Liver (tissue), 9 donors: Measurements from ENCODE around the gene GLRA3. TPM values are rescaled to one million over a fixed set of nuclear protein-coding genes. Genes with fewer than 3 reads are reported as not detected.

ENCODE experiments used
- DNase-seq: peaks from one replicate; pipeline ENCODE4 v3.0.0-alpha.2; 2017; ENCODE audit warnings: low spot score
- H3K27ac ChIP-seq, 2 donors: one replicate each; pipeline ENCODE4 v1.7.0; 2013; ENCODE audit warnings: inconsistent platforms in 2 of 2, low read length in 2 of 2, control low read depth in 1 of 2, low read depth in 1 of 2, mild to moderate bottlenecking in 1 of 2
- H3K27me3 ChIP-seq, 4 donors: one replicate each; pipeline versions ENCODE4 v1.6.1 to v1.7.0; 2013; ENCODE audit warnings: low read length in 3 of 4, inconsistent platforms in 1 of 4, mild to moderate bottlenecking in 1 of 4, moderate library complexity in 1 of 4; ENCODE audit not compliant: control insufficient read depth in 4 of 4, insufficient read depth in 4 of 4
- H3K36me3 ChIP-seq, 4 donors: one replicate each; pipeline versions ENCODE4 v1.6.1 to v1.7.0; 2013; ENCODE audit warnings: low read length in 3 of 4, mild to moderate bottlenecking in 3 of 4, low read depth in 1 of 4, moderate library complexity in 1 of 4; ENCODE audit not compliant: control insufficient read depth in 4 of 4, insufficient read depth in 3 of 4
- H3K4me1 ChIP-seq, 4 donors: one replicate each; pipeline versions ENCODE4 v1.6.1 to v1.7.0; 2013; ENCODE audit warnings: low read length in 3 of 4, mild to moderate bottlenecking in 3 of 4, moderate library complexity in 1 of 4; ENCODE audit not compliant: control insufficient read depth in 4 of 4, insufficient read depth in 4 of 4
- H3K4me3 ChIP-seq, 3 donors: one replicate each; pipeline versions ENCODE4 v1.6.1 to v1.7.0; 2013; ENCODE audit warnings: low read length in 3 of 3, control low read depth in 1 of 3, low read depth in 1 of 3, mild to moderate bottlenecking in 1 of 3
- H3K9ac ChIP-seq, 2 donors: one replicate each; pipeline ENCODE4 v1.7.0; 2013; ENCODE audit warnings: low read length in 2 of 2, mild to moderate bottlenecking in 2 of 2, moderate library complexity in 2 of 2, control low read depth in 1 of 2, low read depth in 1 of 2
- H3K9me3 ChIP-seq, 4 donors: one replicate each; pipeline versions ENCODE4 v1.6.1 to v1.7.0; 2013; ENCODE audit warnings: low read length in 3 of 4; ENCODE audit not compliant: control insufficient read depth in 4 of 4
- EGR1 ChIP-seq, 2 donors: IDR thresholded peaks; 2 replicates each; pipeline ENCODE4 v1.6.1; 2016 to 2018; ENCODE audit warnings: antibody characterized with exemption in 2 of 2, low read depth in 2 of 2
- FOXA1 ChIP-seq: IDR thresholded peaks from 2 replicates; pipeline ENCODE4 v1.6.1; 2016; ENCODE audit warnings: antibody characterized with exemption
- FOXA2 ChIP-seq: IDR thresholded peaks from 2 replicates; pipeline ENCODE4 v1.6.1; 2016; ENCODE audit warnings: antibody characterized with exemption
- GABPA ChIP-seq, 2 donors: IDR thresholded peaks in 1 of 2; conservative IDR thresholded peaks in 1 of 2; 2 replicates each; pipeline ENCODE4 v1.6.1; 2016; ENCODE audit warnings: antibody characterized with exemption in 2 of 2, mild to moderate bottlenecking in 1 of 2, moderate library complexity in 1 of 2
- JUND ChIP-seq, 2 donors: IDR thresholded peaks; 2 replicates each; pipeline ENCODE4 v1.6.1; 2016; ENCODE audit warnings: antibody characterized with exemption in 2 of 2
- MAX ChIP-seq: IDR thresholded peaks from 2 replicates; pipeline ENCODE4 v1.6.1; 2016; ENCODE audit warnings: antibody characterized with exemption
- NR2F2 ChIP-seq: IDR thresholded peaks from 2 replicates; pipeline ENCODE4 v1.6.1; 2016; ENCODE audit warnings: antibody characterized with exemption
- RXRA ChIP-seq, 2 donors: IDR thresholded peaks; 2 replicates each; pipeline ENCODE4 v1.6.1; 2017 to 2018; ENCODE audit warnings: antibody characterized with exemption in 2 of 2, mild to moderate bottlenecking in 1 of 2
- SP1 ChIP-seq: IDR thresholded peaks from 2 replicates; pipeline ENCODE4 v1.6.1; 2018; ENCODE audit warnings: antibody characterized with exemption, mild to moderate bottlenecking
- TAF1 ChIP-seq: conservative IDR thresholded peaks from 2 replicates; pipeline ENCODE4 v1.6.1; 2016; ENCODE audit warnings: antibody characterized with exemption, mild to moderate bottlenecking
- YY1 ChIP-seq: IDR thresholded peaks from 2 replicates; pipeline ENCODE4 v1.6.1; 2016; ENCODE audit warnings: antibody characterized with exemption, mild to moderate bottlenecking
- WGBS: extraction: QIAGEN DNeasy Blood & Tissue Kit; methylation state at CpG from one replicate; pipeline ENCODE4 v1.1.7; 2013; 5-methylcytosine and 5-hydroxymethylcytosine counted together
- polyA plus RNA-seq, 2 donors: library from polyadenylated mRNA; stranded (reverse) in 1 of 2; unstranded in 1 of 2; fragments of 200-250 nt in 1 of 2; fragments of >200 nt in 1 of 2; fragmentation: Nextera tagmentation in 1 of 2; extraction: Ambion mirVana in 1 of 2; gene quantifications; one replicate each; pipeline versions ENCODE4 v1.2.1 to v1.2.3, GENCODE V29; 2013 to 2015
- total RNA-seq, 2 donors: library from RNA; depleted of rRNA; stranded (reverse); fragments of >200 nt; gene quantifications; one replicate each; pipeline ENCODE4 v1.2.3, GENCODE V29; 2014
- TF ChIP-seq, protein P1 (sequence below): IDR thresholded peaks from 2 replicates; pipeline ENCODE4 v1.6.1; 2016; ENCODE audit warnings: antibody characterized with exemption, mild to moderate bottlenecking
- TF ChIP-seq, protein P2 (sequence below): fragments of 150-350 bp; IDR thresholded peaks from 2 replicates; pipeline ENCODE4 v1.5.1; 2017; ENCODE audit warnings: improper control_type of control experiment, low read depth, low read length; ENCODE audit not compliant: missing input control
- TF ChIP-seq, protein P3 (sequence below): IDR thresholded peaks from 2 replicates; pipeline ENCODE4 v1.6.1; 2016; ENCODE audit warnings: antibody characterized with exemption
- TF ChIP-seq, protein P4 (sequence below): IDR thresholded peaks from 2 replicates; pipeline ENCODE4 v1.6.1; 2016; ENCODE audit warnings: antibody characterized with exemption
- donor health status: healthy.
- donor health status: healthy.
- donor health status: healthy.
- donor health status: healthy.
- donor health status: healthy.

GLRA3 gene
- total and polyA plus RNA-seq, 4 donors = not detected

DNA sequence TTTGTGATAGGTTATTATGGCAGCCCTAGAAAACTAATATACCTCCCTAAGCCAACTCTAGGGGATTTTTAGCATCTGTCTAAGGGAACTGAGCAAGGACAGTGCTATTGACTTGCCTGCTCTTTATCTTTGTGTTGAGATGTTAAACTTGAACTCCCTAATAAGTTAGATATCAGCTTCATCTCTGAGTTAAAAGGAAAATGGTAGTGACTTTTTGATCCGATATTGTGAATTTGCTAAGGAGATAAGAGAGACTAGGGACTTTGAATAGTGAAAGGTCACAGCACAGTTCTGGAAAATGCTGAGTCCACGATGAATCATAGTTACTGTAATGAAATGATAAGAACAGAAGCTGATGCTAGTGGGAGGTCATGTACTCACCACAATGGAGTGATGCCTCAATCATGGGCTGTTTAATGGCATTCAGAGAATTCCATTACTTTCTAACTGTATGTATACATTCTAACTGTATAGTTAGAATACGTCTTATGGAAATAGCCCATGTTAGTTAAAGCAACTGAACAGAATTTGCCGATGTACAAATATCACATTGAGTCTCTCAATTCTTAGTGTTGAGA, 147.2 kb downstream of the GLRA3 start:
- no peak for DNase-seq
- Histone ChIP-seq H3K36me3 (no peaks in the 10 kb centered on the region), H3K9ac (no peak overlapping the region), H3K27ac (no peak overlapping the region), H3K4me1 (no peaks in the 10 kb centered on the region), H3K27me3 (peaks cover 0 to 6% (median under 1%) of the 10 kb centered on the region in 4 donors), H3K9me3 (no peaks in the 10 kb centered on the region), H3K4me3 (no peak overlapping the region)
- WGBS = 68% methylated on average over 4 of the region's 4 CpGs
- TF ChIP-seq EGR1 (IDR thresholded peaks at IDR 0.05; ENCODE audit: low read depth in 2 of 2) (no peak), MAX (no peak), JUND (IDR thresholded peaks at IDR 0.05) (peak in 1 of 2 donors; percentile 17), GABPA (IDR thresholded peaks at IDR 0.05 in 1 of 2, conservative IDR thresholded peaks at IDR 0.05 in 1 of 2) (no peak)

- Histone ChIP-seq H3K9me3 (no peaks in the 10 kb centered on the region), H3K36me3 (no peaks in the 10 kb centered on the region), H3K4me3 (no peak overlapping the region), H3K4me1 (no peaks in the 10 kb centered on the region), H3K9ac (no peak overlapping the region), H3K27me3 (peaks cover 0 to 2% (median 0%) of the 10 kb centered on the region in 4 donors), H3K27ac (no peak overlapping the region)
- WGBS = 86% methylated on average over 1 of the region's 1 CpG
- DNase-seq = no peak
- TF ChIP-seq, protein P1, sequence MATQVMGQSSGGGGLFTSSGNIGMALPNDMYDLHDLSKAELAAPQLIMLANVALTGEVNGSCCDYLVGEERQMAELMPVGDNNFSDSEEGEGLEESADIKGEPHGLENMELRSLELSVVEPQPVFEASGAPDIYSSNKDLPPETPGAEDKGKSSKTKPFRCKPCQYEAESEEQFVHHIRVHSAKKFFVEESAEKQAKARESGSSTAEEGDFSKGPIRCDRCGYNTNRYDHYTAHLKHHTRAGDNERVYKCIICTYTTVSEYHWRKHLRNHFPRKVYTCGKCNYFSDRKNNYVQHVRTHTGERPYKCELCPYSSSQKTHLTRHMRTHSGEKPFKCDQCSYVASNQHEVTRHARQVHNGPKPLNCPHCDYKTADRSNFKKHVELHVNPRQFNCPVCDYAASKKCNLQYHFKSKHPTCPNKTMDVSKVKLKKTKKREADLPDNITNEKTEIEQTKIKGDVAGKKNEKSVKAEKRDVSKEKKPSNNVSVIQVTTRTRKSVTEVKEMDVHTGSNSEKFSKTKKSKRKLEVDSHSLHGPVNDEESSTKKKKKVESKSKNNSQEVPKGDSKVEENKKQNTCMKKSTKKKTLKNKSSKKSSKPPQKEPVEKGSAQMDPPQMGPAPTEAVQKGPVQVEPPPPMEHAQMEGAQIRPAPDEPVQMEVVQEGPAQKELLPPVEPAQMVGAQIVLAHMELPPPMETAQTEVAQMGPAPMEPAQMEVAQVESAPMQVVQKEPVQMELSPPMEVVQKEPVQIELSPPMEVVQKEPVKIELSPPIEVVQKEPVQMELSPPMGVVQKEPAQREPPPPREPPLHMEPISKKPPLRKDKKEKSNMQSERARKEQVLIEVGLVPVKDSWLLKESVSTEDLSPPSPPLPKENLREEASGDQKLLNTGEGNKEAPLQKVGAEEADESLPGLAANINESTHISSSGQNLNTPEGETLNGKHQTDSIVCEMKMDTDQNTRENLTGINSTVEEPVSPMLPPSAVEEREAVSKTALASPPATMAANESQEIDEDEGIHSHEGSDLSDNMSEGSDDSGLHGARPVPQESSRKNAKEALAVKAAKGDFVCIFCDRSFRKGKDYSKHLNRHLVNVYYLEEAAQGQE = no peak
- TF ChIP-seq GABPA (IDR thresholded peaks at IDR 0.05 in 1 of 2, conservative IDR thresholded peaks at IDR 0.05 in 1 of 2) = no peak
Observed at GRCh38 chr4:174674305-174674840, 154.7 kb downstream of the GLRA3 start.

DNA sequence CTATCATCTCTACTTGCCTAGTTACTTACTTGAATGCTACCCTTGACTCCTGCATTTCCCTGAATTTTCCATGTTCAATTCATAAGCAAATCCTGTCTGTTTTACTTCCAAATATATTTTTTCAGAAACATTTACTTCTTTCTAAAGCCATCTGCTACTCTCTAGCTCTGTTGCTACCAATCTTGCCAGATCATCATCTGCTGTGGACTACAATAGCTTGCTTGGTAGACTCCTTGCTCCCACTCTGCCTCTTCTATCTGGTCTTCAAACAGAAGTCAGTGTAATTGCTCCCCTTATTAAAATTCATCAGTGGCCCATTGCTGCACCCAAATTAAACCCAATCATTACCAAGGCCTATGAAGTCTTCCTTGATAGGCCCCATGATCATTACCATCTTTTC, 155.2 kb downstream of the GLRA3 start:
- Histone ChIP-seq H3K4me3 (no peak overlapping the region), H3K4me1 (no peaks in the 10 kb centered on the region), H3K27me3 (peaks cover 0 to 2% (median 0%) of the 10 kb centered on the region in 4 donors), H3K27ac (no peak overlapping the region), H3K9me3 (no peaks in the 10 kb centered on the region), H3K9ac (no peak overlapping the region), H3K36me3 (no peaks in the 10 kb centered on the region)
- DNase-seq = no peak
- TF ChIP-seq RXRA (IDR thresholded peaks at IDR 0.05) (no peak), EGR1 (IDR thresholded peaks at IDR 0.05; ENCODE audit: low read depth in 2 of 2) (no peak), TAF1 (no peak), FOXA1 (no peak), GABPA (IDR thresholded peaks at IDR 0.05 in 1 of 2, conservative IDR thresholded peaks at IDR 0.05 in 1 of 2) (no peak), SP1 (no peak), FOXA2 (no peak), NR2F2 (no peak), YY1 (no peak)
- TF ChIP-seq, protein P2, sequence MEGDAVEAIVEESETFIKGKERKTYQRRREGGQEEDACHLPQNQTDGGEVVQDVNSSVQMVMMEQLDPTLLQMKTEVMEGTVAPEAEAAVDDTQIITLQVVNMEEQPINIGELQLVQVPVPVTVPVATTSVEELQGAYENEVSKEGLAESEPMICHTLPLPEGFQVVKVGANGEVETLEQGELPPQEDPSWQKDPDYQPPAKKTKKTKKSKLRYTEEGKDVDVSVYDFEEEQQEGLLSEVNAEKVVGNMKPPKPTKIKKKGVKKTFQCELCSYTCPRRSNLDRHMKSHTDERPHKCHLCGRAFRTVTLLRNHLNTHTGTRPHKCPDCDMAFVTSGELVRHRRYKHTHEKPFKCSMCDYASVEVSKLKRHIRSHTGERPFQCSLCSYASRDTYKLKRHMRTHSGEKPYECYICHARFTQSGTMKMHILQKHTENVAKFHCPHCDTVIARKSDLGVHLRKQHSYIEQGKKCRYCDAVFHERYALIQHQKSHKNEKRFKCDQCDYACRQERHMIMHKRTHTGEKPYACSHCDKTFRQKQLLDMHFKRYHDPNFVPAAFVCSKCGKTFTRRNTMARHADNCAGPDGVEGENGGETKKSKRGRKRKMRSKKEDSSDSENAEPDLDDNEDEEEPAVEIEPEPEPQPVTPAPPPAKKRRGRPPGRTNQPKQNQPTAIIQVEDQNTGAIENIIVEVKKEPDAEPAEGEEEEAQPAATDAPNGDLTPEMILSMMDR = no peak
- TF ChIP-seq, protein P1 = no peak
- TF ChIP-seq, protein P3, sequence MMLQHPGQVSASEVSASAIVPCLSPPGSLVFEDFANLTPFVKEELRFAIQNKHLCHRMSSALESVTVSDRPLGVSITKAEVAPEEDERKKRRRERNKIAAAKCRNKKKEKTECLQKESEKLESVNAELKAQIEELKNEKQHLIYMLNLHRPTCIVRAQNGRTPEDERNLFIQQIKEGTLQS = no peak
- TF ChIP-seq, protein P4, sequence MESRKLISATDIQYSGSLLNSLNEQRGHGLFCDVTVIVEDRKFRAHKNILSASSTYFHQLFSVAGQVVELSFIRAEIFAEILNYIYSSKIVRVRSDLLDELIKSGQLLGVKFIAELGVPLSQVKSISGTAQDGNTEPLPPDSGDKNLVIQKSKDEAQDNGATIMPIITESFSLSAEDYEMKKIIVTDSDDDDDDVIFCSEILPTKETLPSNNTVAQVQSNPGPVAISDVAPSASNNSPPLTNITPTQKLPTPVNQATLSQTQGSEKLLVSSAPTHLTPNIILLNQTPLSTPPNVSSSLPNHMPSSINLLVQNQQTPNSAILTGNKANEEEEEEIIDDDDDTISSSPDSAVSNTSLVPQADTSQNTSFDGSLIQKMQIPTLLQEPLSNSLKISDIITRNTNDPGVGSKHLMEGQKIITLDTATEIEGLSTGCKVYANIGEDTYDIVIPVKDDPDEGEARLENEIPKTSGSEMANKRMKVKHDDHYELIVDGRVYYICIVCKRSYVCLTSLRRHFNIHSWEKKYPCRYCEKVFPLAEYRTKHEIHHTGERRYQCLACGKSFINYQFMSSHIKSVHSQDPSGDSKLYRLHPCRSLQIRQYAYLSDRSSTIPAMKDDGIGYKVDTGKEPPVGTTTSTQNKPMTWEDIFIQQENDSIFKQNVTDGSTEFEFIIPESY = no peak
